CD4-positive, CD25-positive, alpha-beta regulatory T cell (primary cell): ENCODE results near the gene IFITM5. TPM values are rescaled to one million over a fixed set of nuclear protein-coding genes. Genes with fewer than 3 reads are reported as not detected.
"Not testable (repeated sequence)": the region's sequence is repeated elsewhere in the genome, so short reads cannot be mapped to it uniquely, and the experiment has no call there.

Experiments
- ATAC-seq, 2 donors: fragments of 150-1000 bp; cut with Tn5 transposase; one replicate each; pipeline ENCODE4 v1.10.0; 2021; ENCODE audit warnings: low read depth in 2 of 2, moderate number of reproducible peaks in 2 of 2, moderate library complexity in 1 of 2
- DNase-seq, 3 donors: peaks; one replicate each; pipeline versions ENCODE4 v3.0.0 to v3.0.0-alpha.2; 2012 to 2022; ENCODE audit warnings: mixed read lengths in 1 of 3
- H3K27ac ChIP-seq: one replicate; pipeline ENCODE4 v1.7.0; 2013; ENCODE audit warnings: mild to moderate bottlenecking, low read length; ENCODE audit not compliant: insufficient read depth, poor library complexity, severe bottlenecking
- H3K27me3 ChIP-seq: one replicate; pipeline ENCODE4 v1.7.0; 2013; ENCODE audit warnings: low read length; ENCODE audit not compliant: control insufficient read depth, insufficient read depth
- H3K36me3 ChIP-seq: one replicate; pipeline ENCODE4 v1.7.0; 2013; ENCODE audit warnings: mild to moderate bottlenecking, low read length, moderate library complexity; ENCODE audit not compliant: control insufficient read depth, insufficient read depth
- H3K4me1 ChIP-seq: 2 replicates; pipeline ENCODE4 v1.7.0; 2013; ENCODE audit warnings: mild to moderate bottlenecking, low read length; ENCODE audit not compliant: insufficient read depth, control insufficient read depth, poor library complexity, severe bottlenecking
- H3K4me3 ChIP-seq: one replicate; pipeline ENCODE4 v1.7.0; 2013; ENCODE audit warnings: low read depth, mild to moderate bottlenecking, low read length, moderate library complexity
- H3K9me3 ChIP-seq, 2 experiments: 1 replicate in 1 of 2; 2 replicates in 1 of 2; pipeline ENCODE4 v1.7.0; 2013; ENCODE audit warnings: low read length in 2 of 2, mild to moderate bottlenecking in 1 of 2, moderate library complexity in 1 of 2; ENCODE audit not compliant: control insufficient read depth in 2 of 2
- H3K27ac Mint-ChIP-seq, 3 donors: one replicate each; pipeline ENCODE4 v1.8.0; 2020 to 2022; ENCODE audit warnings: mild to moderate bottlenecking in 3 of 3, mixed read lengths in 3 of 3, moderate library complexity in 2 of 3
- H3K27me3 Mint-ChIP-seq: one replicate; pipeline ENCODE4 v1.8.0; 2022; ENCODE audit warnings: mild to moderate bottlenecking, mixed read lengths
- H3K36me3 Mint-ChIP-seq: one replicate; pipeline ENCODE4 v1.8.0; 2020; ENCODE audit warnings: mixed read lengths
- H3K4me1 Mint-ChIP-seq, 4 donors: one replicate each; pipeline ENCODE4 v1.8.0; 2020 to 2022; ENCODE audit warnings: mixed read lengths in 4 of 4, mild to moderate bottlenecking in 1 of 4
- H3K4me3 Mint-ChIP-seq, 4 donors: one replicate each; pipeline ENCODE4 v1.8.0; 2020 to 2022; ENCODE audit warnings: mild to moderate bottlenecking in 4 of 4, mixed read lengths in 4 of 4, moderate library complexity in 3 of 4
- H3K9me3 Mint-ChIP-seq, 7 donors: one replicate each; pipeline ENCODE4 v1.8.0; 2020 to 2022; ENCODE audit warnings: mixed read lengths in 7 of 7, mild to moderate bottlenecking in 3 of 7, moderate library complexity in 2 of 7
- polyA plus RNA-seq, 4 donors: library from polyadenylated mRNA; unstranded; fragments of 300-500 nt; fragmentation: Illumina TruSeq; gene quantifications; one replicate each; pipeline ENCODE4 v1.2.3, GENCODE V29; 2021
- total RNA-seq: library from RNA; stranded (reverse); gene quantifications from one replicate; pipeline ENCODE4 v1.2.3, GENCODE V29; 2022

The IFITM5 gene
- total and polyA plus RNA-seq, 5 donors from 2014 or later: not detected

DNA sequence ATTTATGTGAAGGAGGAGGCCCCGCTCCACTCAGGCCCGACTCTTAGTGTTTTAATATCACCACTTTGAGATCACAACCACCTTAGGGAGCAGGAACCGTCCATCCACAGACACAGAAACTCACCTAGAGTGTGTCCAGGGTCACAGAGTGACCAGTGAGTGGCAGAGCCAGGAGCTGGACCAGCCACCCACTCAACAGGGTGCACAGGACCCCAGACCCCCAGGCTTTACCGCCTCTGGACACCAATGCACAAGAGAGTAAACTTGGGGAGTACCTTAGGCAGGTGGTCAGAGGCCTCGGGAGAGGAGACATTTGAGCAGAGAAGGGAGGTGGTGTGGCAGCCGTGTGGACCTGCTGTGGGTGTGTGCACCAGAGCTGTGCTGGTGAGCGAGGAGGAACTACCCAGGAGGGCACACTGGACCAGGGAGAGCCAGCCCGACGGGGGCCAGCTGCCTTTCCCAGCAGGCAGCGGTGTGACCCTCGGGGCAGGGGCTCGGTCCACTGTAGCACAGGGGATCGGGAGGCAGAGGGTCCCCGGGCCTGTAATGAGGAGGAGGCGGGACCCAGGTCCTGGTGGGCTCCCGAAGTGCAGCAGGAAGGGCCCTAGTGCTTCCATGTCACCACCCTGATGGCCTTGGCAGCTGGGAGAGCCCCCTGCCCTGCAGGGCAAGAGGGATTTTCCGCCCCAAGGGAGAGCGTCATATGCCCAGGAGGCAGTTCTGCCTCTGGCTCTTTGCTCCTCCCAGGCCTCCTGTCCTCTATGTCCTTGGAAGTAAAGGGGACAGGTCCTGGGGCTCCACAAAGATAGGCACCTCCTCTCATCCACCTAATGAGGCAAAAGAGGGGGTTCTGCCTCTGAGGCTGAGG is 28.6 kb downstream of the IFITM5 start:
- H3K27ac Mint-ChIP-seq: peak overlapping the region in 1 of 3 donors; percentile 60
- Histone ChIP-seq H3K4me1 (peaks cover 34% of the 10 kb centered on the region), H3K4me3 (no peak overlapping the region), H3K9me3 (peaks cover 0 to 4% of the 10 kb centered on the region in 2 experiments), H3K36me3 (no peaks in the 10 kb centered on the region), H3K27me3 (no peaks in the 10 kb centered on the region), H3K27ac (no peak overlapping the region)
- no peak for DNase-seq
- H3K4me3 Mint-ChIP-seq: no peak overlapping the region
- H3K4me1 Mint-ChIP-seq: peaks cover 8 to 41% (median 23%) of the 10 kb centered on the region in 4 donors
- H3K27me3 Mint-ChIP-seq: peaks cover 9% of the 10 kb centered on the region
- no peak for ATAC-seq
- no peaks in the 10 kb centered on the region for H3K9me3 Mint-ChIP-seq
- no peaks in the 10 kb centered on the region for H3K36me3 Mint-ChIP-seq

DNA sequence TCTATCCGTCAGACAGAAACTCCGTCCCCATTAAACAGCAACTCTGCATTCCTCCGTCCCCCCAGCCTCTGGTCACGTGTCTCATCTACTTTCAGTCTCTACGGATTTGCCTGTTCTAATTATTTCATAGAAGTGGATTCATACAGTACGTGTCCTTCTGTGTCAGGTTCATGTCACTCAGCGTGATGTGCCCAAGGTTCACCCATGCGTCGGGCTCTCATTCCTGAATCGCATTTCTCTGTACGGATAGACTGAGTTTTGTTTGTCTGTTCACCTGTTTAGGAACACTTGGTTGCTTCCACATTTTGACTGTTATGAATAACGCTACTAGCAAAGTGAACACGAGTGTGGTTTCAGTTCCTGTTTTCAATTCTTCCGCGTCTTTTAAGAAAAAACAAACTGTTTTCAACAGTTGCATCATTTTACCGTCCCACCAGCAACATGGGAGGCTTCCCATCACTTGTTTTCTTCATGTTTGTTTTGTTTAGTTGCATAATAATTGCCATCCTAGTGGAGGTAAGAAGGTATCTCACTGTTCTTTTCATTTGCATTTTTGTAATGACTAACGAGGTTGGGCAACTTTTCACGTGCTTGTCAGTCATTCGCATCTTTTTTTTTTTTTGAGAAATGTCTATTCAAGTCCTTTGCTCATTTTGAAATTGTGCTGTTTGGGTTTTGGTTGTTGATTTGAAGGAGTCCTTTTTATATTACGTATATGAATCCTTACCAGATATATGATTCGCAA is 30.0 kb downstream of the IFITM5 start:
- peaks cover 8 to 41% (median 20%) of the 10 kb centered on the region in 4 donors for H3K4me1 Mint-ChIP-seq
- H3K27me3 Mint-ChIP-seq: peaks cover 9% of the 10 kb centered on the region
- peaks cover 34% of the 10 kb centered on the region for H3K4me1 ChIP-seq
- H3K4me3 ChIP-seq: peak overlapping the region; percentile 98
- H3K27ac ChIP-seq: peak overlapping the region; percentile 87
- H3K27me3 ChIP-seq: no peaks in the 10 kb centered on the region
- H3K4me3 Mint-ChIP-seq: peak overlapping the region; percentile 84 to 93 (median 90)
- peaks cover 0 to 4% of the 10 kb centered on the region in 2 experiments for H3K9me3 ChIP-seq
- peak; percentile 54 to 63 for ATAC-seq
- peak in 2 of 3 donors; percentile 85 to 86 for DNase-seq
- H3K9me3 Mint-ChIP-seq: peaks cover 0 to 2% (median 0%) of the 10 kb centered on the region in 7 donors
- H3K36me3 ChIP-seq: no peaks in the 10 kb centered on the region
- H3K27ac Mint-ChIP-seq: peak overlapping the region; percentile 93 to 98 (median 98)
- no peaks in the 10 kb centered on the region for H3K36me3 Mint-ChIP-seq

DNA sequence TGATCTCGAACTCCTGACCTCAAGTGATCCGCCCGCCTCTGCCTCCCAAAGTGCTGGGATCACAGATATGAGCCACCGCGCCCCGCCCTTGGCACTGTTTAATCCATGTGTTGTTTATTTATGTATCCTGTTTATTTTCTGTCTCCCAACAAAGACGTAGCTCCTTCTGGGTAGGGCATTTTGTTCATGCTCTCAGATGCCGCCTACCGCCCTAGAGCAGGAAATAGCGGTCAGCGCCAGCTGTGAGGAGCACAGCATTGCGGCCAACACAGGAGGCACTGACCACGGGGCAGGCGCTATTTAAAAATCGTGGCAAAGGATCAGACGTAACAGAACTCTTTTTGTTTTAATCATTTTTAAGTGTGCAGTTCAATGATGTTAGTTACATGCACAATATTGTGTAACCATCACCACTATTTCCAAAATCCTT is 30.6 kb downstream of the IFITM5 start:
- H3K4me3 ChIP-seq: peak overlapping the region; percentile 98
- Mint-ChIP-seq H3K4me1 (peaks cover 8 to 41% (median 20%) of the 10 kb centered on the region in 4 donors), H3K27ac (peak overlapping the region; percentile 93 to 98 (median 98)), H3K4me3 (peak overlapping the region; percentile 84 to 93 (median 90))
- H3K36me3 Mint-ChIP-seq, H3K9me3 ChIP-seq, H3K36me3 ChIP-seq, H3K9me3 Mint-ChIP-seq, H3K27me3 Mint-ChIP-seq, H3K27me3 ChIP-seq: not testable (repeated sequence)
- peak overlapping the region; percentile 87 for H3K27ac ChIP-seq
- peak; percentile 7 to 26 for ATAC-seq
- H3K4me1 ChIP-seq: peaks cover 34% of the 10 kb centered on the region
- DNase-seq: peak in 1 of 3 donors; percentile 69

- Mint-ChIP-seq H3K27me3 (peaks cover 5% of the 10 kb centered on the region), H3K4me3 (peak overlapping the region; percentile 84 to 93 (median 90)), H3K36me3 (no peaks in the 10 kb centered on the region), H3K27ac (peak overlapping the region; percentile 93 to 98 (median 98)), H3K4me1 (peaks cover 8 to 41% (median 20%) of the 10 kb centered on the region in 4 donors), H3K9me3 (peaks cover 0 to 2% (median 0%) of the 10 kb centered on the region in 7 donors)
- ATAC-seq (peak; percentile 12 to 35), DNase-seq (peak; percentile 51 to 61 (median 52))
- Histone ChIP-seq H3K9me3 (peaks cover 0 to 4% of the 10 kb centered on the region in 2 experiments), H3K27me3 (no peaks in the 10 kb centered on the region), H3K36me3 (no peaks in the 10 kb centered on the region), H3K4me3 (peak overlapping the region; percentile 70), H3K4me1 (peaks cover 34% of the 10 kb centered on the region), H3K27ac (peak overlapping the region; percentile 87)
Observed at GRCh38 chr11:267491-267994, 31.8 kb downstream of the IFITM5 start.

DNA sequence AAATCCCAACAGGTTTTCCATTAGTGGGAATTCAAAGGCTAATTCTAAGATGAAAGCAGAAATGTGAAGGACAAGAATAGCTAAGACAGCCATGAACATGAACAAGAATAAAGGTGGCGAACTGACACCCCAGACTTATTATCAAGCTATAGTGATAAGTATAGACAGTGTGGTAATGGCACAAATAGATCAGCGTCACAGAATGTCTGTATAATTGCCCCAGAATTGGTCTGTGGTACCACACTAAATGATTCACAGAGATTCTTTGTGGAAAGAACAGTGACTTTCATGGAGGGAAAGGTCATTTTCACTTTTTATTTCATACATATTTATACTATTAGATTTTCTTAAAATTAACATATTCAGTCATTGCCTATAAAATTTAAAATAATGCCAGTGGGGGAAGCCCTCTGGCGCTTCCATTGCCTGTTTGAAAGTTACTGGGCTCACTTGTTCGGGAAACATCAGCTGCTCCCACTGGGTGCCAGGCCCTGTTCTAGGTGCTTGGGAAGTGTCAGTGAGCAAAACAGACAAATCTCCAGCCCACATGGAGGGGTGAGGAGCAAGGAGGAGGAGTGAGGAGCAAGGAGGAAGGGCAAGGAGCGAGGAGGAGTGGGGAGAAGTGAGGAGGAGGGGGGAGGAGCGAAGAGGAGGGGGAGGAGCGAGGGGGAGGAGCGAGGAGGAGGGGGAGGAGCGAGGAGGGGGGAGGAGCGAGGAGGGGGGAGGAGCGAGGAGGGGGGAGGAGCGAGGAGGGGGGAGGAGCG is 32.5 kb downstream of the IFITM5 start:
- H3K4me3 ChIP-seq: peak overlapping the region; percentile 31
- no peaks in the 10 kb centered on the region for H3K36me3 ChIP-seq
- Mint-ChIP-seq H3K9me3 (peaks cover 0 to 2% (median 0%) of the 10 kb centered on the region in 7 donors), H3K4me3 (peak overlapping the region; percentile 45 to 92 (median 79)), H3K36me3 (no peaks in the 10 kb centered on the region), H3K27me3 (peaks cover 5% of the 10 kb centered on the region), H3K27ac (peak overlapping the region; percentile 48 to 93 (median 75)), H3K4me1 (peaks cover 8 to 38% (median 20%) of the 10 kb centered on the region in 4 donors)
- peak in 1 of 2 donors; percentile 18 for ATAC-seq
- H3K4me1 ChIP-seq: peaks cover 34% of the 10 kb centered on the region
- DNase-seq: peak in 1 of 3 donors; percentile 38
- no peaks in the 10 kb centered on the region for H3K27me3 ChIP-seq
- peak overlapping the region; percentile 51 for H3K27ac ChIP-seq
- peaks cover 0 to 4% of the 10 kb centered on the region in 2 experiments for H3K9me3 ChIP-seq

DNA sequence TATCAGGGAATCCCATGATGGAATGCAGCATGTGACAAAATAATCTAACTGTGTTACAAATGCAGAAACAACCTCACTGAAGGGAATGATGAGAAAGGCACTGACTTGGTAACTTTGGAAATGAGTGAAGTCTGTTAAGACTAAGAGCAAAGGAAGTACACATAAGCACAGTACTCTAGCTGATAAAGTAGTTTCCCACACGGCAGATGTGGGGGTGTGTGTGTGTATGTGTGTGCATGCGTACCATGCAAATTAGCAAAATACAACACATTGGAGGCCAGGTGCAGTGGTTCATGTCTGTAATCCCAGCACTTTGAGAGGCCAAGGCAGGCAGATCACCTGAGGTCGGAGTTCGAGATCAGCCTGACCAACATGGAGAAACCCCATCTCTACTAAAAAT is 37.7 kb downstream of the IFITM5 start:
- ATAC-seq (no peak), DNase-seq (no peak)
- Histone ChIP-seq H3K9me3 (peaks cover 0 to 4% of the 10 kb centered on the region in 2 experiments), H3K4me1 (no peaks in the 10 kb centered on the region), H3K4me3 (no peak overlapping the region), H3K27ac (no peak overlapping the region), H3K36me3 (no peaks in the 10 kb centered on the region), H3K27me3 (no peaks in the 10 kb centered on the region)
- Mint-ChIP-seq H3K4me1 (peaks cover 0 to 2% (median 1%) of the 10 kb centered on the region in 4 donors), H3K27ac (no peak overlapping the region), H3K27me3 (peaks cover 8% of the 10 kb centered on the region), H3K4me3 (no peak overlapping the region), H3K36me3 (no peaks in the 10 kb centered on the region), H3K9me3 (peaks cover 0 to 2% (median 0%) of the 10 kb centered on the region in 7 donors)

GRCh38 chr11:259413-259812 is 39.9 kb downstream of the IFITM5 start:
- no peak overlapping the region for H3K4me3 Mint-ChIP-seq

More at GRCh38 chr11:259413-259812, 39.9 kb downstream of the IFITM5 start:
- no peaks in the 10 kb centered on the region for H3K4me1 ChIP-seq
- Mint-ChIP-seq H3K9me3 (no peaks in the 10 kb centered on the region), H3K36me3 (no peaks in the 10 kb centered on the region), H3K27ac (no peak overlapping the region), H3K4me1 (no peaks in the 10 kb centered on the region), H3K27me3 (peaks cover 8% of the 10 kb centered on the region)
- H3K9me3 ChIP-seq: no peaks in the 10 kb centered on the region
- DNase-seq: no peak
- H3K4me3 ChIP-seq: no peak overlapping the region
- no peak for ATAC-seq
- H3K27me3 ChIP-seq: no peaks in the 10 kb centered on the region
- H3K27ac ChIP-seq: no peak overlapping the region
- no peaks in the 10 kb centered on the region for H3K36me3 ChIP-seq
